Spinal cord (tissue), 10 donors: Measurements from ENCODE around the gene LYL1. TPM values are rescaled to one million over a fixed set of nuclear protein-coding genes. Genes with fewer than 3 reads are reported as not detected.

Source experiments
- DNase-seq, 6 donors: peaks; one replicate each; pipeline versions ENCODE4 v3.0.0 to v3.0.0-alpha.2; 2013 to 2015; ENCODE audit warnings: low spot score in 6 of 6, low read depth in 4 of 6
- H3K27ac ChIP-seq: one replicate; pipeline ENCODE4 v1.5.1; 2013; ENCODE audit warnings: low read depth, low read length, control low read depth
- H3K27me3 ChIP-seq: one replicate; pipeline ENCODE4 v1.6.1; 2013; ENCODE audit warnings: low read length; ENCODE audit not compliant: control insufficient read depth, insufficient read depth
- H3K36me3 ChIP-seq: one replicate; pipeline ENCODE4 v1.6.1; 2013; ENCODE audit warnings: low read length; ENCODE audit not compliant: control insufficient read depth, insufficient read depth
- H3K4me1 ChIP-seq: one replicate; pipeline ENCODE4 v1.6.1; 2013; ENCODE audit warnings: low read length; ENCODE audit not compliant: control insufficient read depth, insufficient read depth
- H3K4me3 ChIP-seq: one replicate; pipeline ENCODE4 v1.5.1; 2013; ENCODE audit warnings: low read depth, low read length, control low read depth
- H3K9me3 ChIP-seq: one replicate; pipeline ENCODE4 v1.6.1; 2013; ENCODE audit warnings: low read length; ENCODE audit not compliant: control insufficient read depth, insufficient read depth
- WGBS: methylation state at CpG from one replicate; pipeline ENCODE4 v1.1.5; 2013; ENCODE audit warnings: missing lambda C conversion rate; ENCODE audit not compliant: insufficient coverage; 5-methylcytosine and 5-hydroxymethylcytosine counted together
- polyA plus RNA-seq, 2 donors: library from polyadenylated mRNA; unstranded; fragments of 120-200 nt; gene quantifications; one replicate each; pipeline ENCODE4 v1.2.1, GENCODE V29; 2013; ENCODE audit not compliant: insufficient read length in 2 of 2
- total RNA-seq, 2 donors: library from RNA; depleted of rRNA in 1 of 2; stranded (reverse); fragments of 120-200 nt in 1 of 2; fragments of >200 nt in 1 of 2; gene quantifications; one replicate each; pipeline versions ENCODE4 v1.2.3 to v1.2.4, GENCODE V29; 2013 to 2014
- donor health status: healthy.

Gene LYL1
- total and polyA plus RNA-seq, 4 donors: 7.7 to 11.0 (median 8.3) TPM

- WGBS: no CpG with 5 or more reads among the region's 11 CpGs
These were observed 37.1 kb upstream of the LYL1 start for GRCh38 chr19:13139633-13140311.

GRCh38 chr19:13138916-13139198 lies 36.2 kb upstream of the LYL1 start:
- H3K27ac ChIP-seq: no peak overlapping the region

More at GRCh38 chr19:13139633-13140311, 37.1 kb upstream of the LYL1 start:
- no peaks in the 10 kb centered on the region for H3K27me3 ChIP-seq
- no peak overlapping the region for H3K27ac ChIP-seq
- DNase-seq: no peak
- H3K4me1 ChIP-seq: no peaks in the 10 kb centered on the region
- H3K4me3 ChIP-seq: no peak overlapping the region
- H3K36me3 ChIP-seq: peaks cover 79% of the 10 kb centered on the region
- H3K9me3 ChIP-seq: no peaks in the 10 kb centered on the region

GRCh38 chr19:13138171-13138915 lies 35.7 kb upstream of the LYL1 start:
- H3K4me1 ChIP-seq: no peaks in the 10 kb centered on the region
- peaks cover 77% of the 10 kb centered on the region for H3K36me3 ChIP-seq
- no peak overlapping the region for H3K4me3 ChIP-seq
- no peak for DNase-seq
- WGBS: 91% methylated on average over 35 of the region's 40 CpGs
- H3K27me3 ChIP-seq: no peaks in the 10 kb centered on the region
- no peak overlapping the region for H3K27ac ChIP-seq
- no peaks in the 10 kb centered on the region for H3K9me3 ChIP-seq

More at GRCh38 chr19:13138916-13139198, 36.2 kb upstream of the LYL1 start:
- WGBS: 75% methylated on average over 9 of the region's 10 CpGs
- H3K4me1 ChIP-seq: no peaks in the 10 kb centered on the region
- DNase-seq: no peak
- H3K36me3 ChIP-seq: peaks cover 77% of the 10 kb centered on the region
- H3K4me3 ChIP-seq: no peak overlapping the region
- H3K9me3 ChIP-seq: no peaks in the 10 kb centered on the region
- H3K27me3 ChIP-seq: no peaks in the 10 kb centered on the region

GRCh38 chr19:13137290-13137794 lies 34.7 kb upstream of the LYL1 start:
- no peak for DNase-seq
- H3K4me1 ChIP-seq: no peaks in the 10 kb centered on the region
- no peaks in the 10 kb centered on the region for H3K27me3 ChIP-seq
- no peaks in the 10 kb centered on the region for H3K9me3 ChIP-seq
- no peak overlapping the region for H3K4me3 ChIP-seq
- H3K36me3 ChIP-seq: peaks cover 73% of the 10 kb centered on the region
- 91% methylated on average over 20 of the region's 28 CpGs for WGBS
- H3K27ac ChIP-seq: no peak overlapping the region

GRCh38 chr19:13135068-13136062 lies 32.7 kb upstream of the LYL1 start:
- no peak overlapping the region for H3K4me3 ChIP-seq
- no peak overlapping the region for H3K27ac ChIP-seq
- WGBS: 95% methylated on average over 60 of the region's 60 CpGs
- no peaks in the 10 kb centered on the region for H3K9me3 ChIP-seq
- peaks cover 66% of the 10 kb centered on the region for H3K36me3 ChIP-seq
- H3K4me1 ChIP-seq: no peaks in the 10 kb centered on the region
- no peak for DNase-seq
- H3K27me3 ChIP-seq: no peaks in the 10 kb centered on the region

- H3K27me3 ChIP-seq: no peaks in the 10 kb centered on the region
- H3K4me3 ChIP-seq: no peak overlapping the region
- WGBS: 92% methylated on average over 1 of the region's 3 CpGs
- H3K36me3 ChIP-seq: peaks cover 60% of the 10 kb centered on the region
- no peaks in the 10 kb centered on the region for H3K9me3 ChIP-seq
- H3K27ac ChIP-seq: no peak overlapping the region
- H3K4me1 ChIP-seq: no peaks in the 10 kb centered on the region
- DNase-seq: no peak
These were observed 32.0 kb upstream of the LYL1 start for GRCh38 chr19:13134626-13135025.

GRCh38 chr19:13133241-13133870 lies 30.7 kb upstream of the LYL1 start:
- Histone ChIP-seq H3K4me1 (peaks cover 3% of the 10 kb centered on the region), H3K27me3 (no peaks in the 10 kb centered on the region), H3K9me3 (no peaks in the 10 kb centered on the region), H3K4me3 (no peak overlapping the region), H3K36me3 (peaks cover 55% of the 10 kb centered on the region), H3K27ac (no peak overlapping the region)
- 65% methylated on average over 9 of the region's 12 CpGs for WGBS
- no peak for DNase-seq

GRCh38 chr19:13132471-13133180 lies 30.0 kb upstream of the LYL1 start:
- Histone ChIP-seq H3K9me3 (no peaks in the 10 kb centered on the region), H3K4me1 (peaks cover 10% of the 10 kb centered on the region), H3K36me3 (peaks cover 47% of the 10 kb centered on the region), H3K27me3 (no peaks in the 10 kb centered on the region), H3K27ac (no peak overlapping the region), H3K4me3 (no peak overlapping the region)
- no peak for DNase-seq
- 92% methylated on average over 5 of the region's 8 CpGs for WGBS
